Thymus (tissue), 11 donors: Measurements from ENCODE around the gene CPSF4L. TPM values are rescaled to one million over a fixed set of nuclear protein-coding genes. Genes with fewer than 3 reads are reported as not detected.

Source experiments
- DNase-seq, 9 donors: peaks; one replicate each; pipeline ENCODE4 v3.0.0-alpha.2; 2013; ENCODE audit warnings: low spot score in 9 of 9, low read depth in 6 of 9, missing footprints in 1 of 9
- H3K27ac ChIP-seq, 2 donors: one replicate each; pipeline ENCODE4 v1.5.1; 2013; ENCODE audit warnings: control low read depth in 1 of 2, low read depth in 1 of 2, low read length in 1 of 2, mild to moderate bottlenecking in 1 of 2, moderate library complexity in 1 of 2
- H3K27me3 ChIP-seq, 2 donors: one replicate each; pipeline ENCODE4 v1.5.1; 2013; ENCODE audit warnings: low read length in 1 of 2; ENCODE audit not compliant: control insufficient read depth in 2 of 2, insufficient read depth in 1 of 2
- H3K36me3 ChIP-seq, 2 donors: one replicate each; pipeline ENCODE4 v1.5.1; 2013; ENCODE audit warnings: low read length in 1 of 2, mild to moderate bottlenecking in 1 of 2, moderate library complexity in 1 of 2; ENCODE audit not compliant: control insufficient read depth in 2 of 2, insufficient read depth in 2 of 2
- H3K4me1 ChIP-seq, 2 donors: one replicate each; pipeline ENCODE4 v1.5.1; 2013; ENCODE audit warnings: low read length in 2 of 2; ENCODE audit not compliant: control insufficient read depth in 2 of 2, insufficient read depth in 2 of 2
- H3K4me3 ChIP-seq, 2 donors: one replicate each; pipeline ENCODE4 v1.5.1; 2013; ENCODE audit warnings: low read length in 2 of 2, control low read depth in 1 of 2, mild to moderate bottlenecking in 1 of 2
- H3K9me3 ChIP-seq, 2 donors: one replicate each; pipeline ENCODE4 v1.5.1; 2013; ENCODE audit warnings: low read length in 1 of 2, mild to moderate bottlenecking in 1 of 2; ENCODE audit not compliant: control insufficient read depth in 2 of 2, insufficient read depth in 1 of 2
- WGBS: extraction: QIAGEN DNeasy Blood & Tissue Kit; methylation state at CpG from one replicate; pipeline ENCODE4 v1.1.7; 2013; 5-methylcytosine and 5-hydroxymethylcytosine counted together
- polyA plus RNA-seq: library from polyadenylated mRNA; stranded (reverse); fragments of 200-250 nt; gene quantifications from one replicate; pipeline ENCODE4 v1.2.3, GENCODE V29; 2013
- total RNA-seq: library from RNA; stranded (reverse); fragments of 120-200 nt; gene quantifications from one replicate; pipeline ENCODE4 v1.2.4, GENCODE V29; 2013
- donor health status: healthy.

The CPSF4L gene
- total and polyA plus RNA-seq, 2 donors: not detected

- H3K27me3 ChIP-seq: no peaks in the 10 kb centered on the region
- no peak overlapping the region for H3K4me3 ChIP-seq
- WGBS: 94% methylated on average over 20 of the region's 20 CpGs
- no peak for DNase-seq
- no peak overlapping the region for H3K27ac ChIP-seq
- no peaks in the 10 kb centered on the region for H3K36me3 ChIP-seq
- H3K9me3 ChIP-seq: no peaks in the 10 kb centered on the region
- H3K4me1 ChIP-seq: peaks cover 0 to 7% of the 10 kb centered on the region in 2 donors
Observed at GRCh38 chr17:73284906-73285602, 23.4 kb upstream of the CPSF4L start.

DNA sequence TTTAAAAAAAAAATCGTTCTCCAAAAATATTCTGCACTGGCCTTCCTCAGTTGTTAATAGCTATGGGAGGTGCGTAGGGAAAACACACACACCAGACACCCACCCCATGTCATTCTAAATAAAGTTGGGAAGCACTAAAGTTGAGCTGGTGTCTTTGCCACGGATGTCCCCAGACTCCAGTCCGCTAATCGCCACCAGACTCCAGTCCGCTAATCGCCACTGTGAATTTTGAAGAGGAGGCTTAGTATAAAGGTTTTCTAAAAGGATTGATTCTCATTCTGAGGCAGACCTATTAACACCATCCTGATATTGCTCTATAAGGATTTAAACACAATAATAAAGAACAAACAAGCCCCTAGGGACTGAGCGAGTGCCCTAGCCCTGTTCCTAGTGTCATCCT, 22.7 kb upstream of the CPSF4L start:
- H3K27me3 ChIP-seq: no peaks in the 10 kb centered on the region
- 88% methylated on average over 8 of the region's 8 CpGs for WGBS
- H3K27ac ChIP-seq: no peak overlapping the region
- no peaks in the 10 kb centered on the region for H3K36me3 ChIP-seq
- peaks cover 0 to 7% of the 10 kb centered on the region in 2 donors for H3K4me1 ChIP-seq
- no peaks in the 10 kb centered on the region for H3K9me3 ChIP-seq
- H3K4me3 ChIP-seq: no peak overlapping the region
- no peak for DNase-seq

DNA sequence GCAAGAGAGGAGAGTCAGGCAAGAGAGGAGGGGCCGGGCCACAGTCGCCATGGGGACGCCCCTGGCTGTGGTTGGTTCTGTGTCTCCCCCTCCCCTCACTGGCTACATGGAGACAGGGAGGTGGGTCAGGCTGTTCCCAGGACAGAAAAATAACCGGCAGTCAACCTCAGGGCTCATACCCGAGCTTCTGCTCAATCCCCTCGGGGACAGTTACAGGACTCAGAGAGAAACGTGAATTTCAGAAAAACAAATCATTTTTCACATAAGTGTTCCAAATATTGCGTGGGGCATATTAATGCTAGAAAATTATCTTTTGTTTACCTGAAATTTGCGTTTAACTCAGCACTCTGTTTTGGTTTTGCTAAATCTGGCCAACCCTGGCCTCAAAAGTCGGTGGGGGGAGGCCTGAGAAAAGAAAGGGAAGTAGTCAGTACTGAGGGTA, 22.2 kb upstream of the CPSF4L start:
- DNase-seq: no peak
- Histone ChIP-seq H3K36me3 (no peaks in the 10 kb centered on the region), H3K9me3 (no peaks in the 10 kb centered on the region), H3K27me3 (no peaks in the 10 kb centered on the region), H3K4me3 (no peak overlapping the region), H3K27ac (no peak overlapping the region), H3K4me1 (peaks cover 0 to 10% of the 10 kb centered on the region in 2 donors)
- WGBS: 73% methylated on average over 10 of the region's 10 CpGs

- Histone ChIP-seq H3K36me3 (no peaks in the 10 kb centered on the region), H3K4me1 (peaks cover 0 to 10% of the 10 kb centered on the region in 2 donors), H3K27ac (no peak overlapping the region), H3K4me3 (no peak overlapping the region), H3K27me3 (no peaks in the 10 kb centered on the region), H3K9me3 (no peaks in the 10 kb centered on the region)
- 95% methylated on average over 5 of the region's 5 CpGs for WGBS
- DNase-seq: no peak
Observed at GRCh38 chr17:73283250-73283649, 21.6 kb upstream of the CPSF4L start.

GRCh38 chr17:73282629-73283028, 20.9 kb upstream of the CPSF4L start:
- Histone ChIP-seq H3K27ac (no peak overlapping the region), H3K36me3 (no peaks in the 10 kb centered on the region), H3K27me3 (no peaks in the 10 kb centered on the region), H3K4me3 (no peak overlapping the region), H3K4me1 (peaks cover 0 to 12% of the 10 kb centered on the region in 2 donors), H3K9me3 (no peaks in the 10 kb centered on the region)
- no peak for DNase-seq
- 96% methylated on average over 9 of the region's 9 CpGs for WGBS

GRCh38 chr17:73281928-73282327, 20.2 kb upstream of the CPSF4L start:
- H3K9me3 ChIP-seq: no peaks in the 10 kb centered on the region
- no peaks in the 10 kb centered on the region for H3K36me3 ChIP-seq
- no peaks in the 10 kb centered on the region for H3K27me3 ChIP-seq
- H3K27ac ChIP-seq: no peak overlapping the region
- DNase-seq: no peak
- H3K4me3 ChIP-seq: no peak overlapping the region
- peaks cover 0 to 10% of the 10 kb centered on the region in 2 donors for H3K4me1 ChIP-seq
- WGBS: 87% methylated on average over 7 of the region's 7 CpGs

DNA sequence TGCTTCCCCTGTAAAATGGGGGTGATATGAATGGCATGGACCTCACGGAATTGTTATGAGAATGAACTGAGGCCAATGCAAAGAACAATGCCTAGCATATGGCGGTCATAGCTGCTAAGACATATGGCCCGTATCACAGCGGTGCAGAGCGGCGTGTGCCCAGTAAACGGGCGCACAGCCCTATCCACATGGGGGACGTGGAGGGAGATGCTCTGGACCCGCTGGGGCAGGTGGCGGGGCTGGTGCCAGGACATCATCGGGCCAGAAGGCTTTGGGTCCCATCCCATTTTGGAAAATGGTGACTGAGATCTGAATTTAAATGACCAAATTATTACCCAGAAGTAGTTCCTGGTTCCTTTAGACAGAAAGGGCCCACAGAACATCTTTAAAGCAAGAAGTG, 18.5 kb upstream of the CPSF4L start:
- Histone ChIP-seq H3K9me3 (no peaks in the 10 kb centered on the region), H3K27me3 (no peaks in the 10 kb centered on the region), H3K27ac (no peak overlapping the region), H3K4me3 (no peak overlapping the region), H3K4me1 (peaks cover 0 to 5% of the 10 kb centered on the region in 2 donors), H3K36me3 (no peaks in the 10 kb centered on the region)
- no peak for DNase-seq
- 96% methylated on average over 12 of the region's 12 CpGs for WGBS

GRCh38 chr17:73279704-73280103, 18.0 kb upstream of the CPSF4L start:
- peaks cover 0 to 5% of the 10 kb centered on the region in 2 donors for H3K4me1 ChIP-seq
- H3K27ac ChIP-seq: no peak overlapping the region

GRCh38 chr17:73278465-73279453, 17.1 kb upstream of the CPSF4L start:
- WGBS: 90% methylated on average over 14 of the region's 14 CpGs
- peak overlapping the region; percentile 6 to 41 for H3K27ac ChIP-seq
- no peaks in the 10 kb centered on the region for H3K9me3 ChIP-seq
- peak in 1 of 9 donors; percentile 26 for DNase-seq
- H3K4me1 ChIP-seq: peaks cover 0 to 5% of the 10 kb centered on the region in 2 donors
- no peaks in the 10 kb centered on the region for H3K27me3 ChIP-seq
- no peak overlapping the region for H3K4me3 ChIP-seq
- no peaks in the 10 kb centered on the region for H3K36me3 ChIP-seq

More at GRCh38 chr17:73279704-73280103, 18.0 kb upstream of the CPSF4L start:
- Histone ChIP-seq H3K27me3 (no peaks in the 10 kb centered on the region), H3K4me3 (no peak overlapping the region), H3K36me3 (no peaks in the 10 kb centered on the region), H3K9me3 (no peaks in the 10 kb centered on the region)
- 94% methylated on average over 7 of the region's 7 CpGs for WGBS
- no peak for DNase-seq
